HepG2 (cell line): ENCODE results near the gene CCNL1. TPM values are rescaled to one million over a fixed set of nuclear protein-coding genes. Genes with fewer than 3 reads are reported as not detected.

ENCODE experiments used
- ARNTL ChIP-seq: sonication (generic); formaldehyde crosslinking; IDR thresholded peaks from 2 replicates; pipeline ENCODE4 v1.4.0; 2020; ENCODE audit warnings: mild to moderate bottlenecking, missing genetic modification reagents
- FIP1L1 ChIP-seq: fragments of 200-400 bp; formaldehyde crosslinking; IDR thresholded peaks from 2 replicates; pipeline ENCODE4 v1.6.1; 2018; ENCODE audit warnings: low read depth, mild to moderate bottlenecking, low read length, moderate library complexity, borderline replicate concordance; ENCODE audit not compliant: insufficient read depth
- FOXA1 ChIP-seq, 2 experiments: fragments of 450-650 bp in 1 of 2; sonication (generic) in 1 of 2; formaldehyde crosslinking in 1 of 2; IDR thresholded peaks; 2 replicates each; pipeline versions ENCODE4 v1.4.0 to v1.6.1; 2016 to 2020; ENCODE audit warnings: missing genetic modification reagents in 1 of 2
- FOXJ3 ChIP-seq: sonication (generic); formaldehyde crosslinking; IDR thresholded peaks from 2 replicates; pipeline ENCODE4 v1.4.0; 2020; ENCODE audit warnings: missing genetic modification reagents, mild to moderate bottlenecking, borderline replicate concordance
- GZF1 ChIP-seq: sonication (generic); formaldehyde crosslinking; IDR thresholded peaks from 2 replicates; pipeline ENCODE4 v1.5.1; 2020; ENCODE audit warnings: mild to moderate bottlenecking, missing genetic modification reagents
- HNRNPK ChIP-seq: fragments of 200-400 bp; formaldehyde crosslinking; IDR thresholded peaks from 2 replicates; pipeline ENCODE4 v1.6.1; 2018; ENCODE audit warnings: low read length, low read depth, moderate library complexity, mild to moderate bottlenecking; ENCODE audit not compliant: poor library complexity, severe bottlenecking
- KDM2A ChIP-seq: sonication (generic); formaldehyde crosslinking; IDR thresholded peaks from 2 replicates; pipeline ENCODE4 v1.4.0; 2020; ENCODE audit warnings: low read depth, missing genetic modification reagents, borderline replicate concordance
- KLF12 ChIP-seq: sonication (generic); formaldehyde crosslinking; IDR thresholded peaks from 2 replicates; pipeline ENCODE4 v1.4.0; 2020; ENCODE audit warnings: missing genetic modification reagents, borderline replicate concordance
- KMT2B ChIP-seq: IDR thresholded peaks from 2 replicates; pipeline ENCODE4 v1.6.1; 2016; ENCODE audit warnings: missing genetic modification reagents, missing compliant biosample characterization
- NCOA1 ChIP-seq: sonication (generic); formaldehyde crosslinking; IDR thresholded peaks from 2 replicates; pipeline ENCODE4 v1.9.0; 2021; ENCODE audit warnings: missing genetic modification reagents
- POLR2G ChIP-seq: fragments of 200-400 bp; formaldehyde crosslinking; IDR thresholded peaks from 2 replicates; pipeline ENCODE4 v1.6.1; 2018; ENCODE audit warnings: mild to moderate bottlenecking, low read depth, low read length, moderate library complexity
- RFX5 ChIP-seq: IDR thresholded peaks from 2 replicates; pipeline ENCODE4 v1.6.1; 2011; ENCODE audit warnings: low read depth, low read length, improper control_type of control experiment
- SYNCRIP ChIP-seq: fragments of 200-400 bp; formaldehyde crosslinking; IDR thresholded peaks from 2 replicates; pipeline ENCODE4 v1.6.1; 2018; ENCODE audit warnings: mild to moderate bottlenecking, low read depth, low read length; ENCODE audit not compliant: insufficient read depth
- YEATS4 ChIP-seq: sonication (generic); formaldehyde crosslinking; IDR thresholded peaks from 2 replicates; pipeline ENCODE4 v1.4.0; 2020; ENCODE audit warnings: missing genetic modification reagents, borderline replicate concordance
- ZBTB20 ChIP-seq: sonication (generic); formaldehyde crosslinking; IDR thresholded peaks from 2 replicates; pipeline ENCODE4 v1.8.1; 2023; ENCODE audit warnings: missing genetic modification reagents, low read depth, mild to moderate bottlenecking, borderline replicate concordance
- ZBTB4 ChIP-seq: sonication (generic); formaldehyde crosslinking; IDR thresholded peaks from 2 replicates; pipeline ENCODE4 v1.4.0; 2020; ENCODE audit warnings: missing genetic modification reagents, mild to moderate bottlenecking, borderline replicate concordance
- ZFP37 ChIP-seq: sonication (generic); formaldehyde crosslinking; IDR thresholded peaks from 2 replicates; pipeline ENCODE4 v1.4.0; 2020; ENCODE audit warnings: missing genetic modification reagents, borderline replicate concordance
- ZNF101 ChIP-seq: sonication (generic); formaldehyde crosslinking; IDR thresholded peaks from 2 replicates; pipeline ENCODE4 v1.4.0; 2020; ENCODE audit warnings: mild to moderate bottlenecking, low read depth, missing genetic modification reagents, borderline replicate concordance
- ZNF17 ChIP-seq: sonication (generic); formaldehyde crosslinking; IDR thresholded peaks from 2 replicates; pipeline ENCODE4 v1.5.0; 2020; ENCODE audit warnings: mild to moderate bottlenecking, missing genetic modification reagents
- ZNF337 ChIP-seq: sonication (generic); formaldehyde crosslinking; IDR thresholded peaks from 2 replicates; pipeline ENCODE4 v1.5.1; 2020; ENCODE audit warnings: missing genetic modification reagents, low read depth, mild to moderate bottlenecking, borderline replicate concordance
- ZNF383 ChIP-seq: sonication (generic); formaldehyde crosslinking; IDR thresholded peaks from 2 replicates; pipeline ENCODE4 v1.4.0; 2020; ENCODE audit warnings: missing genetic modification reagents, mild to moderate bottlenecking, borderline replicate concordance
- ZNF557 ChIP-seq: sonication (generic); formaldehyde crosslinking; IDR thresholded peaks from 2 replicates; pipeline ENCODE4 v1.4.0; 2020; ENCODE audit warnings: missing genetic modification reagents
- ZNF652 ChIP-seq: IDR thresholded peaks from 2 replicates; pipeline ENCODE4 v1.6.1; 2016; ENCODE audit warnings: low read depth, borderline replicate concordance
- ZNF891 ChIP-seq: sonication (generic); formaldehyde crosslinking; IDR thresholded peaks from 2 replicates; pipeline ENCODE4 v1.5.0; 2020; ENCODE audit warnings: mild to moderate bottlenecking, missing genetic modification reagents
- ZSCAN21 ChIP-seq: sonication (generic); formaldehyde crosslinking; IDR thresholded peaks from 2 replicates; pipeline ENCODE4 v1.8.0; 2022; ENCODE audit warnings: mild to moderate bottlenecking, missing genetic modification reagents, moderate library complexity, borderline replicate concordance
- ZSCAN31 ChIP-seq: sonication (generic); formaldehyde crosslinking; IDR thresholded peaks from 2 replicates; pipeline ENCODE4 v1.5.0; 2020; ENCODE audit warnings: low read depth, mild to moderate bottlenecking, missing genetic modification reagents
- polyA plus RNA-seq, 8 experiments: library from polyadenylated mRNA; depleted of rRNA in 3 of 8; stranded (reverse) in 7 of 8; unstranded in 1 of 8; fragments of >200 nt; fragmentation: Illumina TruSeq in 4 of 8; extraction: Trizol in 4 of 8; gene quantifications; 2 replicates each; pipeline versions ENCODE4 v1.2.1 to v1.2.3, GENCODE V29; 2011 to 2016; ENCODE audit warnings: low read depth in 4 of 8, missing spikeins in 1 of 8, mixed read lengths in 1 of 8; ENCODE audit not compliant: insufficient read depth in 1 of 8
- total RNA-seq, 5 experiments: library from RNA; depleted of rRNA; stranded (reverse); fragments of >200 nt; fragmentation: Illumina TruSeq; extraction: Trizol; gene quantifications; 2 replicates each; pipeline ENCODE4 v1.2.3, GENCODE V29; 2016; ENCODE audit warnings: low read depth in 1 of 5
- TF ChIP-seq, protein P1 (sequence below): sonication (generic); formaldehyde crosslinking; IDR thresholded peaks from 2 replicates; pipeline ENCODE4 v1.5.0; 2020; ENCODE audit warnings: missing genetic modification reagents

CCNL1 gene
- total and polyA plus RNA-seq, 2 of the 13 experiments (the other 11 are each of a cell fraction or from before 2014, with no cell fraction given): 151 to 303 TPM

- no peak for TF ChIP-seq FOXA1 (IDR thresholded peaks at IDR 0.05)
- TF ChIP-seq FOXA1 (CRISPR knock-in tag; IDR thresholded peaks at IDR 0.05): no peak
- 0 out of 2 replicates have a peak, but pooled peaks have one; percentile 60 for TF ChIP-seq NCOA1
- no peak for TF ChIP-seq ZNF101
- no peak for TF ChIP-seq SYNCRIP
- no peak for TF ChIP-seq KLF12
- 0 out of 2 replicates have a peak, but pooled peaks have one; percentile 12 for TF ChIP-seq ZSCAN21
- TF ChIP-seq, protein P1, sequence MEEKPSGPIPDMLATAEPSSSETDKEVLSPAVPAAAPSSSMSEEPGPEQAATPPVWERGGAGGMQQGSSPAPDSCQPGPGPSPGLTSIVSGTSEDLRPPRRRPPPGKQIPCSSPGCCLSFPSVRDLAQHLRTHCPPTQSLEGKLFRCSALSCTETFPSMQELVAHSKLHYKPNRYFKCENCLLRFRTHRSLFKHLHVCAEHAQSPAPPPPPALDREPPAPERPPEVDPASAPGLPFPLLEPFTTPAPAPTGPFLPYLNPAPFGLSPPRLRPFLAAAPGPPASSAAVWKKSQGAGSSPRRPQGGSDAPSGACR: peak; percentile 42
- TF ChIP-seq ZFP37 (CRISPR knock-in tag): 0 out of 2 replicates have a peak, but pooled peaks have one; percentile 54
- no peak for TF ChIP-seq ZNF337 (CRISPR knock-in tag)
- TF ChIP-seq KMT2B: no peak
- TF ChIP-seq HNRNPK: no peak
- TF ChIP-seq KDM2A: peak; percentile 59; the same call in 1 of the 2 replicates
- TF ChIP-seq FIP1L1: no peak
- TF ChIP-seq FOXJ3: 0 out of 2 replicates have a peak, but pooled peaks have one; percentile 3
- no peak for TF ChIP-seq ZNF557 (CRISPR knock-in tag)
- TF ChIP-seq ZNF891 (CRISPR knock-in tag): peak; percentile 84
- no peak for TF ChIP-seq ZNF652
- peak; percentile 28; the same call in 1 of the 2 replicates for TF ChIP-seq GZF1 (CRISPR knock-in tag)
- peak; percentile 30; the same call in 1 of the 2 replicates for TF ChIP-seq YEATS4 (CRISPR knock-in tag)
- no peak for TF ChIP-seq ZBTB4 (CRISPR knock-in tag)
- no peak for TF ChIP-seq RFX5
- no peak for TF ChIP-seq ARNTL
- peak; percentile 68 for TF ChIP-seq POLR2G
- TF ChIP-seq ZBTB20 (CRISPR knock-in tag): peak; percentile 36; the same call in 1 of the 2 replicates
- 0 out of 2 replicates have a peak, but pooled peaks have one; percentile 20 for TF ChIP-seq ZNF383 (CRISPR knock-in tag)
- no peak for TF ChIP-seq ZSCAN31 (CRISPR knock-in tag)
- no peak for TF ChIP-seq ZNF17 (CRISPR knock-in tag)
These were observed 30.0 kb downstream of the CCNL1 start (continued) for GRCh38 chr3:157129803-157130466.
